ENCODE data around the gene DPP10.
"Not testable (repeated sequence)": the region's sequence is repeated elsewhere in the genome, so short reads cannot be mapped to it uniquely, and the experiment has no call there.

Gene DPP10

DNA sequence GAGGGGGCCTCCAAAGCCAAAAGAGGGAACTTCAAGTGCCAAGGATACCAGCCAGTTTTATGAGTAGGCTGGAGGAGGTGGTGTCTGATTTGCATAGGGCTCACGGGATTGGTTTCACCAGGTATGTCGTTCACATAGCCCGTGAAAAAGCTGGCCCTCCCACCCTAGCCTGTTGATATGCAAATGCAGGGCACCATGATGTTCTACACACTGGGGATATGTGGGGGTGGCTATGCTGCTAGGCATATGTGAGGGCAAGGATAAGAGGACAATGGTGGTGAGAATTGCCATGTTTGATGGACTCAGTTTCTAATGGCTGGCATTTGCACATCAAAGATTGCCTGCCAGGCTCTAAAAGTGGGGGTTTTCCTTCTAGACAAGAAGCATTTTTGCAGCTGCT is 378.6 kb downstream of the DPP10 start:
- DNase-seq: no peak

DNA sequence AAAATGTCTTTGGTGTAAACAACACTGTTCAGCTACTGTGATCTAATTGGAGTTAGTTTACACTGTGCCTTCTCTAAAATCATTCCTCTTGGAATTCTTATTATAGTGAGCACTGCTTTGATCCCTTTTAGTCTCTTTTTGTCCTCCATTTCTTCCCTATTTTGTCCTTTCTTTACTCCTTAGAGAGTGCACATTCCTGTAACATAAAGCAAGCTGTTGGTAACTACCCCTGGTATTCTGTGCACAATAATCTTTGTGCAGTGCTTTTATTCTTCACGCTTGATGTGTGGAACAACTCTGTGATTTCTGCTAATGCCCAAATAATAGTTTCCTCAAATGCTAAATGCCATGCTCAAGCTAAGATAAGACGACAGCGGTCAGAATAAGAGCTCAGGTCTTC is 401.5 kb downstream of the DPP10 start:
- DNase-seq: no peak

DNA sequence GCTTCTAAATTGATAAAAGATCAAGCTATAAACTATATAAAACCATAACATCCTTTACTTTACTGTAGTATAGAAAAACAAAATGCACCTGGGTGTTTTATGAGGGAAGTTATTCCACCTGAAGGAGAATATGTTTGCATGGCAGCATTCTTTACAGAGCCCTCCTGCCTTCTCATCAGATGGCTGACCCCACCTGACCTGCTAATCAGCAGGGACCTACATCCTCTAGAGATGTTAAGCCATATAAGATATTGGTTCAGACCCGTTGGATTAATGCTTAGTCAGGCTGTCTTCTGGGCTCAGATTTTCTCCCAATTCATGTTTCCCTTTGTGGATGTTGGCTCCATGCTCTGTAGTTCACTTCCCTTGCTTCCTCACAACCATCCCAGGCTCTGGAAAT is 414.8 kb downstream of the DPP10 start:
- DNase-seq: no peak

DNA sequence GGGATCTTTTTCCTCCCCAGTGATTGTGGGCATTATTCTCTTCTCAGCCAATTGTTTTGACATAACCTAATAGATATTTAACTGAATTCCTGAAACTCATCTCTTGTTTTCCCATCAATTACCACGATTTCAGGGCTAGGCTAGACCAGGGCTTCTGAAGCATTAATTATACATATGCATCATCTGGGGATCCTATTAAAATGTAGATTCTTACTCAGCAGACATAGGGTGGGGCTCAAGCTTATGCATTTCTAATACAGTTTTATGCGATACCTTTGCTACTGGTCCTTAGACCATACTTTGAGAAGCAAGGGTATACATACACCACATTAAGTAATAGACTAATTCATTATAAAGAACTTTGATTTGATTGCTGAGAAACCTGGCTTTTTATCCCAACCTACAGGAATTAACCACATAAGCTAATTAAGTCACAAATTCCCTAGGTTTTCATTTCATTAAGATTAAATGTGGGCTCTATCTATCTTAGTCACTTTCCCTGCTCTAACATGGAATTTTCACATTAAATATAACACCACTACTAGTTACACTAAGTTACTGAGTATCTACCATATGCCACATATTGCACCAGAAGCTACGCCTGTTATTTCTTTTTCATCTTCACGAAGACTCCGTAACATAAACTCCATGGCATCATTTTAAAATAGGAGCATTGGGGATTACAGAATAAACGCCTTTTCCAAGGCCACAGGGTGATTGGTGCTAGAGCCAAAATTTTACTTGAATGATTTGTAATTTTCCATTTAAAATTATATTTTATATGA is 417.5 kb downstream of the DPP10 start:
- no peak for DNase-seq

DNA sequence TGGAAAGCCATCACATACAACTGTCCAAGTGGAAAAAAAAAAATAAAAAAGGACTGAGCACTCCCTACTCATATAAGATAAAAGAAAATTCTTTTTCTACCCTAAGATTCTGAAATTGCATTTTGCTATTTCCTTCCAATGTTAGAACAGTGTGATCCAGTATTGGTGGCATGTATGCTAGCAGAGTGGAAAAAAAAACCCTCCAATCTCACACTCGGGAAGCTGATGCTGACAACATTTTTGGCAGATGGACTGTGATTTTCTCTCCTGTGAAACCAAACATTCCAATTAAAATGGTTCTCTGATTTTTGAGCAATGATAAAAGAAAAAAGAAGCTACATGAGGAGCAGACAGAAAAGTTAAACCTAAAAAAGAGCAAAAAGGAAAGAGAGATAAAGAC is 419.8 kb downstream of the DPP10 start:
- DNase-seq: no peak

DNA sequence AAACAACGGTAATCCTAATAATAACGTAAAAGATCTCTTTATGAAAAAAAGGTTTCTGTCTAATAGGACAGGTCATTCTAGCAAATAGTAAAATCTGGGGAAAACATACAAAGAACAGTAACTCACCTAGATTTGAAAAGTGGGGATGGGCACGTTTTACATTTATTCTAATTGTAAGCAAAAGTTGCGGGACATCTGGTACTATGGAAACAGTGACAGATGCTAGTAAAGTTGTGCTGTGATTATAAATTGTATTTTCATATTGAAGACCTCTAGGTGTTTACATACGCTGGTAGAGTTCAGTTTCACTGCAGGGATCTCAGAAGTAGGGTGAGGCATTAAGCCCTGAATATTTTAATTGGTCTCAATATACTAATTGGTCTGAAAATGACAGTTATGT is 422.5 kb downstream of the DPP10 start:
- no peak for DNase-seq

DNA sequence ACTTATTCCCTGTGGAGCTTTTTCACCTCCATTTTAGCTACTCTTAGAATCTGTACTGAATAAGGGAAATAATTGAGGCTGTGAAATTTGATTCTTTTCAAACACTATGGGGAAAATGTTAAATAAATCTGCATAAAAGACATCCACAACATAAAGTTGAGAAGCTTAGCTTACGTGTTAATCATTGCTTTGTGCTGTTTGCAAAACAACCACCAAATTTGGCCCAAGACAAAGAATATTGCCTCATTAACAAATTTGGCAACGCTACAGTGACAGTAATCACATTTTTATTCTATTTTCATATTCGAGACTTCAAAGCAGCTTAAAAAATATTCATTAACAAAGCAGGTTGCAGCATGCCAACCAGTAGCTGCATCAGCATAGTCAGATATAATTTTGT is 437.6 kb downstream of the DPP10 start:
- DNase-seq: no peak

DNA sequence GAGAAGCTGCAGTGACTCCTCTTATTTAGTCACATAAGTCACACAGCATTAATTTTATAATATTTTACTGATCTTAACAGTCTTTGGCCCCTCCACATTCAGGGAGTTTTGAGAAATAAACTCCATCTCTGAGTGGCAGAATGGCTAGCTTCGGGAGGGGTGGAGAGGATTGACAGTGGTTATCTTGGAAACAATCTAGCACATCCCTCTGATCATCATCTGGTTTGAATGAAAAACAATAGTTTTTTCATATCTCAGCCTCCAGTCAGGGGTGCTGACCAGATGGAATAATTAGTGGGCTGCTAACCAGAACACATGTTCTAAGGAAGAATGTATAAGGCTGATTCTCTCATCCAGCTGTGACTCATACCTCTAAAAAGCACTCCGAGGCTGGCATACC is 477.5 kb downstream of the DPP10 start:
- DNase-seq: no peak

DNA sequence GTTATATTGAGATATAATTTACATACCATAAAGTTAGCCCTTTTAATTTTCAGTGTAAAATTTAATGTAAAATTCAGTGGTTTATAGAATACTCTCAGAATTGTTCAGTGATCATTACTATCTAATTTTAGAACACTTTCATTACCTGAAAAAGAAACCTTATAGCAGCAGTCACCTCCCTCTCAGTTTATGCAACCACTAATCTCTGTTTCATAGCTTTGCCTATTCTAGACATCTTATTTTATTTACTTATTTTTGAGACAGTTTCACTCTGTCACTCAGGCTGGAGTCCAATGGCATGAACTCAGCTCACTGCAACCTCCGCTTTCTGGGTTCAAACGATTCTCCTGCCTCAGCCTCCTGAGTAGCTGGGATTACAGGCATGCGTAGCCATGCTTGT is 479.6 kb downstream of the DPP10 start:
- DNase-seq: no peak

DNA sequence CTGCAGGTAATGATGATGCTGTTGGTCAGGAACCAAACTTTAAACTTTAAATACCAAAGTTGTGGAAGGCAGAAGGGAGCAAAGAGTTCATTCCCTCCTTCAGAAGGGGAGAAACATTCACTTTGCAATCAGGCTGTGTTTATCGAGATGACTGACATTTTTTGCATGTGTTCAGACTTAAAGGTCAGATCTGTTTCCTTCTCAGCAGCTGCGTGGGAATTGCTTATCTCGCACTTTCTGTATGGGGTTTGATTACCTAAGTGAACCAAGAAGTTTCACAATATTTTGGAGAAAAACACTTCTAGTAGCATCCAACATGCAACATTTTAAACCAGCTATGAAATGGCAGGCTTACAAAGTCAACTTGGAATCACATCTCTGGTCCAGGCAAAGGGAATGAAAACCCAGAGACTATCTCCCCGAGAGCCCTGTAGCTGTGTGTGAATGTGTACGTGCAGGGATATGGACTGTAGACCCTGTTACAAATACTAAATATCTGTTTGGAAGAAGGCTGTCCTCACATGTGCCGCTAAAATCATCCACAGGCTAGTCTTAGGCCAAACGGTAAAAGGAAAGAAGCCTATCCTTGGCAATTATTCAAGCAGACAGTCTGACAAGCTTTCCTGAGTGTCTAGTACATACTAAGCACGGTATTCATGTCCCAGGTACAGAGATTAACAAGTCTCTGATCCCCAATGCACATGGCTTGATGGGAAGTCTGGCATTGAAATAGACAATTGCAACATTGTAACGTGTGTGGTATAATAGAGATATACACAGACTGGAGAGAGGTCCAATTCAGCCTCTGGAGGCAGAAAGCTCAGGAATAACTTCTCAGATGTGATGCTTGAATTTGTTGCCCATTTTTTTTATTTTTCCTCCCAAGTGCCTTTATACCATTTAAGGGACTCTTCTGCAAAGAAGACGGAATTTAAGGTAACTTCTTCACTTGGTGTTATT is 483.1 kb downstream of the DPP10 start:
- DNase-seq: no peak

DNA sequence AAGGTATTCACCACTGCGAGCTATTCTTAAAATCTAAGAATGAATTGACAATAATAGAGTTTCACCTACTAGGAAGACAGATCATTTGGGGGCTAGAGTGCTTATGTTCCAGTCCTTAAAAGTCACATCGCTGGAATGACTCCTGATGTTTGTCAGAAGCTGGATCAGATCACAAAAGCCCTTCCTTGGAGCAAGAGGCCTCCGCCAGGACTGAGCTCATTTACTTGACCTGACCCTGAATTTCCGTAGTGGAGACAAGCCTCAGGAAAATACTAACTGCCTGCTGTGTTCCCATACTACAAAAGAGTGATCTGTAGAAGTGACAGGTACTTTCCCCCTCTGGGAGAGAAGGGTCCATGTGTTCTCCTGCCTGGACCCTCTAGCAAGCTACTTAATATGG is 483.9 kb downstream of the DPP10 start:
- no peak for DNase-seq

DNA sequence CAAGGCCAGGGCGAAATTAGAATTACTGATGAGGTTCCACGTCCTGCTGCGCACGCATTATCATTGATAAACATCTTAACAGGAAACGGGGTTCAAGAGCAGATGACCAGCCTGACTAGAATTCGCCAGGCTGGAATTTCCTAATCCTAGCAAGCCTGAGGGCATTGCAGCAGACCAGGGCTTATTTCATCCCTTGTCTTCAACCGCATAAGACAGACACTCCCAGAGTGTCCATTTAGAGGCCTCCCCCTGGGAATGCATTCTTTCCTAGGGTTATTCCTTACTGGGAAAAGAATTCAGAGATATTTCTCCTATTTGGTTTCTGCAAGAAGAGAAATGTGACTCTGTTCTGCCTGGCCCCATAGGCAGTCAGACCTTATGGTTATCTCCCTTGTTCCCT is 486.8 kb downstream of the DPP10 start:
- DNase-seq: no peak

DNA sequence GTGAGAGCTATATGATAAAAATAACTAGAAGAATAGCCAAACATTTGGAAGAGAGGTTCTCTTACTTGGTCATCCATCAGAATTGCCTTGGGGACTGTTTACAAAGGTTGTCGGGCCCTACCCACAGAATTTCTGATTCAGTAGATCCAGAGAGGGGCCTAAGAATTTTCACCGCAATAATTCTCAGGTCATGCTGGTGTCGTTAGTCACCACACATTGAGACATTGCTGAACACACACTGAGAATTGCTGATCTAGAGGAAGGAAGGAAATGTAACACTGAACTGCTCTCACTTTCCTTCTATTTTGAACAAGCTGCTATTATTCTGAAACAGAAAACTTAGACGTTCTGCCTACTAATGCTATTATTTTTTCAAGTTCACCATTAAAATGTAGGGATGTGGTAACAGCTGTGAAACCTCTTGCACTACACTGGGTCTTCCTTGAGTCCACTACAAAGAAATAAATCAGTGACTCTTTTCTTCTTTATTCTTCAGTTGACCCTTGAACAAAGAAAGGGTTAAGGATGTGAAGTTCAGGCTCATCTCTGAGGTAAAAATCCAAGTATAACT is 491.3 kb downstream of the DPP10 start:
- no peak for DNase-seq

DNA sequence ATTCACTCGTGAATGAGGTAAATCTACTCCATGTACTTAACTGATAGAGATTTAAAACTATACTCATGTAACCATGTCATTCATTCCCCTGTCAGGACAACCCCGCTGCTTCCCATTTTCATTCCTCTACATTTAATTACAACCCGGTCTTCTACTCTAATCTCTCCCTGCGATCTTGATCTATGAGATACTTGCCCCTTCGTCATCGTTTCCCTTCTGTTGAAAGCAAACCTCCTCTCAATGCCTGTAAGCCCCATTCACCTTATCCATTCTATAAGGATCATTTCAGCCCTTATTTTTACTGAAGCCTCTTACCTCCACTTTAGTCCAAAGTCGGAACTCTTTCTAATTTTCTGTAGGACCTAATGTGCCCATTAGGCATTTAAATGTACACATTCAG is 492.6 kb downstream of the DPP10 start:
- DNase-seq: no peak

DNA sequence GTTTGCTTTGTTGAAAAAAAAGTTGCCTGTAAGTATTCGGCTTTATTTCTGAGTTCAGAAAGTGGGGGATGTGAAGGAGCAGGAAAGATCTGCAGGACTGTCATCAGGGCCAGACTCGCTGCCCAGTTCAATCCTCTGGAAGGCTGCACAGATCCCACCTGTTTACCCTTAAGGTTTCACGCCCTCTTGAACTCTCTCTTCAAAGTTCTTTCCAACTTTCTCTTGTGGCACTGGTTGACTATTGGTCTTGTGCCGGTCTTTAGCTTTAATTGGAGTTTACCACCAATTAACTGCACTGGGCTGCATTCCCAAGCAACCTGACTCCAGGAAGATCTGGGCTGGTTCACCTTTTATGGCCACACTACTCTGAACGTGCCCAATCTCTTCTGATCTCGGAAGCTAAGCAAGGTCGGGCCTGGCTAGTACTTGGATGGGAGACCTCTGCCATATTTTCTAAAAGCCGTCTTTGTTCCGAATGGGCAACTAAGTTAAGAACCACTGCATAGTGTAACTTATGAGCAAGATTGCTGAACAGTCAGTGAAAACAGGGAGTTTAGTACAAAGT is 495.0 kb downstream of the DPP10 start:
- no peak for DNase-seq

DNA sequence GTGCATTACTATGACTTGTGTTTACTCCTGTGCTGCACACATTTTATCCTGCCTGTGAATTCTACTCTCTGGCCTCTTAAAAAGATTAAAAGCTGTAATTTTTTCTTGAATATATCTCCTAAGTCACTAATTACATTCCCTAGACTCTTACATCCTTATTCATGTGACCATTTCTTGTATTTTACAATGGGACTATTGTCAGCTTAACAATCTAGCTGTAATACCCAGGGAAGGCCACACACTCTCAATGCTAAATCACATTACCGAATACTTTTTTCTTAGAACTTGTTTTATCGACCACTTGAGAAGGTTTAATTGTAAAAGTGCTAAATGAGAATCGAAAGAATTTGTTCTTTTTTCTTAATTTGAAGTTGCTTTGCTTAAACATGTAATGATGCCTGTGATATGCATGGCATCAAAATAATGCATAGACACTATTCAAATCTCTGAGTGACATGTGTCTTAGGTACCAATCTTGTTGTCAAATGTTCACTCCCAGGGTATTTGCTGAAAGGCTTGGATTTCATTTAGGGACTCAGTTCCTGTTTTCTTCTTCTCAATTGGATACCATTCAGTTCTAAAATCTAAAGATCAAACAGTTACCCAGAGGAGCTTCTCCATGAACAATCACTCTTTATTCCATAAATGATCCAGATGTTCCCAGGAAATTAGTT is 498.5 kb downstream of the DPP10 start:
- DNase-seq: no peak

DNA sequence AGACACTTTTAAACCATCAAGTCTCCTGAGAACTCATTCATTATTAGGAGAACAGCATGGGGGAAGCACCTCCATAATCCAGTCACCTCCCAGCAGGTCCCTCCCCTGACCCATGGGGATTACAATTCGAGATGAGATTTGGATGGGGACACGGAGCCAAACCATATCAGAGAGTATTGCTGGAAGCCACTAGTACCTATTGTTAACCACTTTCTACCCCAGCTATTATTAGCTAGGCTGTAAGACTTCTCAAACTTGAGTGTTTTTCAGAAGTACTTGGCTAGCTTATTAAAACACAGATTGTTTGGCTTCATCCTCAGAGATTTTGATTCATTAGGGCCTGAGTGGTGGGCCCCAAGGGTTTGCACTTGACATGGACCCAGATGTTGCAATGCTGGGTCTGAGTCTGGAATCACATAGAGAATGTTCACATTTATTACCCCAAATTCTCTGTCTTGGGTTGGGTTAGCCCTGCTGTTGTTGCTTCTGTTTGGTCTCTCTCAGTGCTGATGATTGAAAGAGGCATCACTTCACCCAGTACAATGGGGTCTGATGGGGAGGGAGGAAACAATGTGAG is 506.9 kb downstream of the DPP10 start:
- no peak for DNase-seq

DNA sequence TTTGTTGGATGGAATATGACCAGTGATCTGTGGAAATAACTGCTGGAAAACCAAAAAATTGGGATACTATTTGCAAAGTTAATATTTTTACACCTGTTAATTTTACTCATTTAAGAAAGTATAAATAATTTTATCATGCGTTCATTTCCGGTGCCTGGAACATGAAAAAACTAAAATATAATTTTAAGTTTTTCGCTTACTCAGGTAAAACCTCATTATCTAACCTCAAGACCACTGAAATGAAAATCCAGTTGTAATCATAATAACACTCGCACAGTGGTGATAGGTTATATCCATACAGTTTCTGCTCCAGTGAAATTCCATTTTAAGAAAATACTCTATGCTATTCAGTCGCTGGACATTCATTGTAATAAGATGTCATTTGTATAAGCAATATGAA is 517.9 kb downstream of the DPP10 start:
- DNase-seq: no peak

DNA sequence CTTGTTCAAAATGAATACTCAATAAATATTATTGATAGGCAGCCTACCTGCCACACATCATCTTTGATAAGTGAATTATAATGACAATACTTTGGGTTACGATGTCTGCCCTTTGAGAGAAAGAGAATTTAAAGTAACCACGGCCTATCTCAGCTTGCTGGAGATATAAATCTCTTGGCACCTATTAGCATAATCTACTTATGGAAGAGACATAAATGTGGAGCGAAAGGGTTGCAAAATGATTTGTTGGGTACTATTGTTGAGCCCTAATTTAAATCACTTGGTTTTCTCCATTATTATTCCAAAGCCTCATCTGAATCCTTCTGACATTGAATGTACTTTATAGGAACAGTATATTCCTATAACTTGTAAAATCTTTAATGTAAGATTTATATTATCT is 520.1 kb downstream of the DPP10 start:
- DNase-seq: no peak

DNA sequence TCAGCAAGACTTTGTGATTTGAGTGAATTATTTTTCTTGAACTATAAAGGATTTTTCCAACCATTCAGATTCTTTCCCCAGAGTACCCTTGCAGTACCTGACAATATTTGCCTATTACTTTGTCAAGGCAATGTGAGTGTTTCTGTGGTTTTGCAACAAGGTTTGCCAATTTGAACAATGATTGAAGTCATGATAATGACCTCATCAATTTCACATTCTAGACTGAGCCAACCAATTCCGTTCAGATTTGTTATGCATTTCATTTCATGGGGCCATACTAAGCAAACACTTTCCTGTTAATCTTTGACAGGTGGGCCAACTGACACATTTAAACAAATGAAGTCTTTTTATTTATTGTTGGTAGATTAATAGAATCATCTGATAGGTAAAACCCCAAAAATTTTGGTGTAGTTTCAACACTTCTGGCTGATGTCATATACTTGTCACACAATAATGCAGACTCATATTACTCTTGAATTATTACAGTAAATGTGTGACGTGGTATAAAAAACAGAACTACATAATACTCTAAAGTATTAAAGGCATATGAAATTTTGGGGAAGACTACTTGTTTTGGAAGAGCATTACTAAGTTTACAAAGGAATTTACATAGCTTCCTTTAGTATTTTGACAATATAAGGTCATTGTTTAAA is 526.4 kb downstream of the DPP10 start:
- no peak for DNase-seq

DNA sequence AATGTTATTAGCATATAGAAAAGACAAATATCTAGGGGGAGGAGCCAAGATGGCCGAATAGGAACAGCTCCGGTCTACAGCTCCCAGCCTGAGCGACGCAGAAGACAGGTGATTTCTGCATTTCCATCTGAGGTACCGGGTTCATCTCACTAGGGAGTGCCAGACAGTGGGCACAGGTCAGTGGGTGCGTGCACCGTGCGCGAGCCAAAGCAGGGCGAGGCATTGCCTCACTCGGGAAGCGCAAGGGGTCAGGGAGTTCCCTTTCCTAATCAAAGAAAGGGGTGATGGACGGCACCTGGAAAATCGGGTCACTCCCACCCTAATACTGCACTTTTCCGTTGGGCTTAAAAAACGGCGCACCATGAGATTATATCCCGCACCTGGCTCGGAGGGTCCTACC is 561.9 kb downstream of the DPP10 start:
- DNase-seq: not testable (repeated sequence)

DNA sequence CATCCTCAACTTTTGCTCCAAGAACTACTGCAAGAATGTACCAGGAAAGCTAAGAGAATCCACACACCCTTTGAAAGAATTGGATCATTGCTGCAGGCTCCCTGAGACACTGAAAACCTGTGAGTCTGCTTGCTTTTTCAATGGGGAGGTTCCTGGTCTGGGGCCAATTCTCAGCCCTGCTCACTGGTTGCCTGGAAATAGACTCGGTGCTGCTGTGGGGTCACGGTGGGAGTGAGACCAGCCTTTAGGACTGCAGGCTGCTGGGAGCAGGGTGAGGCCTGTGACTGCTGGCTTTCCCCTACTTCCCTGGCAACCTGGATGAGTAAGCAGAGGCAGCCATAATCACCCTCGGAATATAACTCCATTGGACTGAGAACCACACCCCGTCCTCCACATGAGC is 569.3 kb downstream of the DPP10 start:
- no peak for DNase-seq
